ENCODE data around the gene ABHD2. TPM values are rescaled to one million over a fixed set of nuclear protein-coding genes. Genes with fewer than 3 reads are reported as not detected.

The ABHD2 gene
- total and polyA plus RNA-seq, 2 donors (not counting 3 experiments of a cell fraction or from before 2014, with no cell fraction given): 14.0 to 62.2 TPM

GRCh38 chr15:89051875-89052274 is 36.4 kb upstream of the ABHD2 start:
- H3K9me1 ChIP-seq (replicated peaks; ENCODE audit: control insufficient read depth, extremely low read depth, insufficient read depth, low read length): no peaks in the 10 kb centered on the region
- no peak for TF ChIP-seq EZH2 (IDR thresholded peaks at IDR 0.05; ENCODE audit: borderline replicate concordance, low read depth, low read length, severe bottlenecking)
- no peak for TF ChIP-seq CTCF (IDR thresholded peaks at IDR 0.05; ENCODE audit: extremely low read depth in 1 of 2, insufficient read depth in 1 of 2, low read depth in 1 of 2, low read length in 2 of 2)
- no peak for TF ChIP-seq GATA2 (IDR thresholded peaks at IDR 0.05; ENCODE audit: insufficient read depth, insufficient read length, low read depth, low read length)
- no peak for TF ChIP-seq JUN (IDR thresholded peaks at IDR 0.05; ENCODE audit: borderline replicate concordance, insufficient read depth, insufficient read length, low read depth)
- TF ChIP-seq FOS (IDR thresholded peaks at IDR 0.05; ENCODE audit: borderline replicate concordance, insufficient read depth, low read length): no peak
- TF ChIP-seq MYC (IDR thresholded peaks at IDR 0.05; ENCODE audit: low read depth, low read length): no peak
- TF ChIP-seq POLR2AphosphoS5 (IDR thresholded peaks at IDR 0.05; ENCODE audit: insufficient read depth, low read depth, low read length): no peak
- no peaks in the 10 kb centered on the region for H3K27me3 ChIP-seq (ENCODE audit: control insufficient read depth in 2 of 2, insufficient read depth in 2 of 2, low read length in 2 of 2)
- POLR2A ChIA-PET: no interaction called here
- no peaks in the 10 kb centered on the region for H4K20me1 ChIP-seq (replicated peaks; ENCODE audit: control insufficient read depth, extremely low read depth, insufficient read depth, low read length)
- H3K4me2 ChIP-seq (ENCODE audit: insufficient read depth, low read length): no peak overlapping the region
- intact Hi-C loops (cut with micrococcal nuclease) (no loop called here), dilution Hi-C loops (cut with MboI; ENCODE audit: extremely low pct_ligation_motif_present, low sequenced_read_pairs) (loop anchor here (25.0 kb wide), 1 partner anchor 110 kb away; no protein-coding TSS in a partner anchor)
- no peak overlapping the region for H3K27ac ChIP-seq (ENCODE audit: insufficient read depth, low read depth, low read length)
- no peaks in the 10 kb centered on the region for H3K9me3 ChIP-seq (replicated peaks; ENCODE audit: control insufficient read depth, insufficient read depth, low read length)
- H3K36me3 ChIP-seq (ENCODE audit: control insufficient read depth in 2 of 2, extremely low read depth in 1 of 2, insufficient read depth in 2 of 2, low read length in 2 of 2): no peaks in the 10 kb centered on the region
- no peak overlapping the region for H3K4me3 ChIP-seq (replicated peaks in 1 of 3; ENCODE audit: insufficient read depth in 1 of 3, low read depth in 1 of 3, low read length in 3 of 3)
- no peak overlapping the region for H2AFZ ChIP-seq (ENCODE audit: low read depth, low read length)
- H3K4me1 ChIP-seq (ENCODE audit: control insufficient read depth, extremely low read depth, insufficient read depth, low read length): no peaks in the 10 kb centered on the region
- H3K9ac ChIP-seq (replicated peaks; ENCODE audit: extremely low read depth, insufficient read depth, low read length): no peak overlapping the region
- no peaks in the 10 kb centered on the region for H3K79me2 ChIP-seq (ENCODE audit: control insufficient read depth, insufficient read depth, low read length)
- CTCF ChIA-PET: interaction anchor here (1.2 to 2.2 kb wide), 2 partner anchors 127 to 133 kb away, joined by 3 to 10 read pairs; no protein-coding TSS in a partner anchor
- no peak for FAIRE-seq
- DNase-seq (ENCODE audit: low read depth, low spot score): no peak
- BruUV-seq (replicated peaks): no TSS peak

Measured in endothelial cell of umbilical vein (primary cell).